ENCODE results near the gene MRPS18B. TPM values are rescaled to one million over a fixed set of nuclear protein-coding genes. Genes with fewer than 3 reads are reported as not detected.

Gene MRPS18B
- total RNA-seq, 1 experiment from 2014 or later = 69.1 TPM

DNA sequence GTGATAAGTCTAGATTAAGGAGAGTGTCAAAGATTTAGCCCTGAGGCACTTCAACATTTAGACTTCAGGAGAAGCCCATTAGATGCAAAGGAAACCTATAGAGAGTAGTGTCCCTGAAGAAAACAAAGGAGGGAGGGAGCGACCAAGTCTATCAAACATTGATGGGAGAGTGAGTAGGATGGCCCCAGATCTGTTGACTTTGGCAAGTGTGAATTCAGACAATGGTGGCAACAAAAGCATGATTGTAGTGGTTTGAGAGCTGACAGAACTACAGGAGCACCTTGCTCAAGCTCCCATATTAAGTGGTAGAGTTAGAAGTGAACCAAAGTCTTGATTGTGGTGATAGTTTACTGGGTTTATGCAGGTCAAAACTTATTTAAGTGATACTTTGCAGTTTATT lies 47.4 kb upstream of the MRPS18B start:
- in situ Hi-C loops (cut with HindIII; ENCODE audit: low pct_unique_long_range_greater_than_20kb, low sequenced_read_pairs) = no loop called here
- H3K27me3 ChIP-seq (ENCODE audit: control insufficient read depth, insufficient read depth, low read length) = no peaks in the 10 kb centered on the region
- no peak overlapping the region; the same call in 1 of the 2 replicates for H3K27ac ChIP-seq (ENCODE audit: low read length)
- peak overlapping the region; percentile 88 to 97 for H3K4me3 ChIP-seq (ENCODE audit: low read depth in 2 of 2, low read length in 2 of 2)
- CTCF ChIA-PET = no interaction called here
- ATAC-seq (no peak), DNase-seq (ENCODE audit: low read depth, low spot score) (no peak)
- BruUV-seq (replicated peaks) = no TSS peak
- peaks cover 24% of the 10 kb centered on the region for H3K4me1 ChIP-seq (ENCODE audit: control insufficient read depth, insufficient read depth, low read length)
- peaks cover 3% of the 10 kb centered on the region for H3K36me3 ChIP-seq (ENCODE audit: control insufficient read depth, insufficient read depth, low read length)
- TF ChIP-seq SIN3A (IDR thresholded peaks at IDR 0.05; ENCODE audit: borderline replicate concordance, insufficient read depth, low read depth, low read length) (no peak), TCF7L2 (IDR thresholded peaks at IDR 0.05; ENCODE audit: low read depth, low read length) (no peak), POLR2AphosphoS5 (IDR thresholded peaks at IDR 0.05; ENCODE audit: low read depth, low read length) (no peak)
- TF ChIP-seq, protein P1, sequence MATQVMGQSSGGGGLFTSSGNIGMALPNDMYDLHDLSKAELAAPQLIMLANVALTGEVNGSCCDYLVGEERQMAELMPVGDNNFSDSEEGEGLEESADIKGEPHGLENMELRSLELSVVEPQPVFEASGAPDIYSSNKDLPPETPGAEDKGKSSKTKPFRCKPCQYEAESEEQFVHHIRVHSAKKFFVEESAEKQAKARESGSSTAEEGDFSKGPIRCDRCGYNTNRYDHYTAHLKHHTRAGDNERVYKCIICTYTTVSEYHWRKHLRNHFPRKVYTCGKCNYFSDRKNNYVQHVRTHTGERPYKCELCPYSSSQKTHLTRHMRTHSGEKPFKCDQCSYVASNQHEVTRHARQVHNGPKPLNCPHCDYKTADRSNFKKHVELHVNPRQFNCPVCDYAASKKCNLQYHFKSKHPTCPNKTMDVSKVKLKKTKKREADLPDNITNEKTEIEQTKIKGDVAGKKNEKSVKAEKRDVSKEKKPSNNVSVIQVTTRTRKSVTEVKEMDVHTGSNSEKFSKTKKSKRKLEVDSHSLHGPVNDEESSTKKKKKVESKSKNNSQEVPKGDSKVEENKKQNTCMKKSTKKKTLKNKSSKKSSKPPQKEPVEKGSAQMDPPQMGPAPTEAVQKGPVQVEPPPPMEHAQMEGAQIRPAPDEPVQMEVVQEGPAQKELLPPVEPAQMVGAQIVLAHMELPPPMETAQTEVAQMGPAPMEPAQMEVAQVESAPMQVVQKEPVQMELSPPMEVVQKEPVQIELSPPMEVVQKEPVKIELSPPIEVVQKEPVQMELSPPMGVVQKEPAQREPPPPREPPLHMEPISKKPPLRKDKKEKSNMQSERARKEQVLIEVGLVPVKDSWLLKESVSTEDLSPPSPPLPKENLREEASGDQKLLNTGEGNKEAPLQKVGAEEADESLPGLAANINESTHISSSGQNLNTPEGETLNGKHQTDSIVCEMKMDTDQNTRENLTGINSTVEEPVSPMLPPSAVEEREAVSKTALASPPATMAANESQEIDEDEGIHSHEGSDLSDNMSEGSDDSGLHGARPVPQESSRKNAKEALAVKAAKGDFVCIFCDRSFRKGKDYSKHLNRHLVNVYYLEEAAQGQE (IDR thresholded peaks at IDR 0.05; ENCODE audit: insufficient read depth in 1 of 2, low read depth in 2 of 2, low read length in 1 of 2) = no peak
- TF ChIP-seq, protein P2, sequence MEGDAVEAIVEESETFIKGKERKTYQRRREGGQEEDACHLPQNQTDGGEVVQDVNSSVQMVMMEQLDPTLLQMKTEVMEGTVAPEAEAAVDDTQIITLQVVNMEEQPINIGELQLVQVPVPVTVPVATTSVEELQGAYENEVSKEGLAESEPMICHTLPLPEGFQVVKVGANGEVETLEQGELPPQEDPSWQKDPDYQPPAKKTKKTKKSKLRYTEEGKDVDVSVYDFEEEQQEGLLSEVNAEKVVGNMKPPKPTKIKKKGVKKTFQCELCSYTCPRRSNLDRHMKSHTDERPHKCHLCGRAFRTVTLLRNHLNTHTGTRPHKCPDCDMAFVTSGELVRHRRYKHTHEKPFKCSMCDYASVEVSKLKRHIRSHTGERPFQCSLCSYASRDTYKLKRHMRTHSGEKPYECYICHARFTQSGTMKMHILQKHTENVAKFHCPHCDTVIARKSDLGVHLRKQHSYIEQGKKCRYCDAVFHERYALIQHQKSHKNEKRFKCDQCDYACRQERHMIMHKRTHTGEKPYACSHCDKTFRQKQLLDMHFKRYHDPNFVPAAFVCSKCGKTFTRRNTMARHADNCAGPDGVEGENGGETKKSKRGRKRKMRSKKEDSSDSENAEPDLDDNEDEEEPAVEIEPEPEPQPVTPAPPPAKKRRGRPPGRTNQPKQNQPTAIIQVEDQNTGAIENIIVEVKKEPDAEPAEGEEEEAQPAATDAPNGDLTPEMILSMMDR (IDR thresholded peaks at IDR 0.05) = no peak
- POLR2A ChIA-PET = no interaction called here
- intact Hi-C loops (cut with micrococcal nuclease; ENCODE audit: unreplicated experiment) = no loop called here
- H3K9me3 ChIP-seq (ENCODE audit: control insufficient read depth, insufficient read depth, low read depth, low read length) = no peaks in the 10 kb centered on the region

DNA sequence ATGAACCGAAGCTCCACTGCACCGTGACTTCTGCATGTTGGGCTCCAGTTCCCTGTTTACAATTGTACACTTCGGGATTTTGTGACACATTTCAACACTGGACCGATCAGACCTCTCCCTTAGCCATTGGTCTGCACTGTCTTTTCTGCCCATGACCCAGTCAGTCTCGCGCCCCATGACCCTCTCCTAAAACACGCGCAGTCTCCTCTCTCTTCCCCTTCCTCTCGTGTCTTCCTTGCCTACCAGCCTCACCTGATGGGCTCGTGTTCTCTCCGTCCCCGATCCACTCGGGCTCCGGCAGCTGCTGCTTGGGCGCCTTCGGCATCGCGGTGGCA lies 46.9 kb upstream of the MRPS18B start:
- peaks cover 24% of the 10 kb centered on the region for H3K4me1 ChIP-seq (ENCODE audit: control insufficient read depth, insufficient read depth, low read length)
- ATAC-seq = peak; percentile 8; the same call in 1 of the 2 replicates
- TF ChIP-seq, protein P2 (IDR thresholded peaks at IDR 0.05) = no peak
- TF ChIP-seq TCF7L2 (IDR thresholded peaks at IDR 0.05; ENCODE audit: low read depth, low read length) (no peak), POLR2AphosphoS5 (IDR thresholded peaks at IDR 0.05; ENCODE audit: low read depth, low read length) (no peak), SIN3A (IDR thresholded peaks at IDR 0.05; ENCODE audit: borderline replicate concordance, insufficient read depth, low read depth, low read length) (no peak)
- TF ChIP-seq, protein P1 (IDR thresholded peaks at IDR 0.05; ENCODE audit: insufficient read depth in 1 of 2, low read depth in 2 of 2, low read length in 1 of 2) = no peak
- H3K9me3 ChIP-seq (ENCODE audit: control insufficient read depth, insufficient read depth, low read depth, low read length) = no peaks in the 10 kb centered on the region
- peak overlapping the region; percentile 88 to 97 for H3K4me3 ChIP-seq (ENCODE audit: low read depth in 2 of 2, low read length in 2 of 2)
- ChIA-PET POLR2A (no interaction called here), CTCF (no interaction called here)
- no peaks in the 10 kb centered on the region for H3K27me3 ChIP-seq (ENCODE audit: control insufficient read depth, insufficient read depth, low read length)
- no peak for DNase-seq (ENCODE audit: low read depth, low spot score)
- intact Hi-C loops (cut with micrococcal nuclease; ENCODE audit: unreplicated experiment) = no loop called here
- BruUV-seq (replicated peaks) = TSS peak; percentile 91
- peak overlapping the region; percentile 83 for H3K27ac ChIP-seq (ENCODE audit: low read length)
- peaks cover 3% of the 10 kb centered on the region for H3K36me3 ChIP-seq (ENCODE audit: control insufficient read depth, insufficient read depth, low read length)
- in situ Hi-C loops (cut with HindIII; ENCODE audit: low pct_unique_long_range_greater_than_20kb, low sequenced_read_pairs) = no loop called here
